ENCODE measurements around the gene NDUFS6.

DNA sequence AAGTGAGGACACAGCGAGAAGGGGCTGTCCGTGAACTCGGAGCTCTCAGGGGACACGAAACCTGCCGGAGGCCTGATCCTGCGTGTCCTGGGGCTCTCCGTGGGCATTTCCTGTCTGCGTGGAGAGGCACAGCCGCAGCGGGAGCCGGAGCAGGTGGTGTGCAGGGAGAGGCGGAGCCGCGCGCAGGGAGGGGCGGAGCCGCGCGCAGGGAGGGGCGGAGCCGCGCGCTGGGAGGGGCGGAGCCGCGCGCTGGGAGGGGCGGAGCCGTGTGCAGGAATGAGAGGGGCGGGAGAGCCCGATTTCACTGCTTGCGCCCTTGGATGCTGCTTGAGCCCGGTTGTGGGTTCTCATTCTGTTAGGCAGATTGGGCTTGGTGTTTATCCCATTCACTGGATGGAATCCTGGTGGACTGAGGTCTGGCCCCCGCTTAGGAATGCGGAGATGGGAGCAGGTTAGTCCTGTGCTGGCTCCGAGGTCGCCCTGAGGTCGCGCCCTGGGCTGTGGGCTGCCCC is 26.7 kb downstream of the NDUFS6 start:
- TF ChIP-seq PATZ1 (CRISPR knock-in tag; IDR thresholded peaks at IDR 0.05; ENCODE audit: borderline replicate concordance) (no peak), OSR1 (CRISPR knock-in tag; IDR thresholded peaks at IDR 0.05) (no peak), RARB (CRISPR knock-in tag; IDR thresholded peaks at IDR 0.05) (no peak), PPARA (CRISPR knock-in tag; IDR thresholded peaks at IDR 0.05; ENCODE audit: borderline replicate concordance) (no peak), CSDC2 (CRISPR knock-in tag; IDR thresholded peaks at IDR 0.05) (no peak), ARNTL (CRISPR knock-in tag; IDR thresholded peaks at IDR 0.05; ENCODE audit: borderline replicate concordance, low read depth) (no peak), ZNF70 (CRISPR knock-in tag; IDR thresholded peaks at IDR 0.05) (no peak), ZFP30 (CRISPR knock-in tag; IDR thresholded peaks at IDR 0.05) (no peak), ZNF565 (CRISPR knock-in tag; conservative IDR thresholded peaks at IDR 0.05; ENCODE audit: low read depth) (no peak), ZNF8 (CRISPR knock-in tag; IDR thresholded peaks at IDR 0.05) (no peak), TSHZ2 (CRISPR knock-in tag; IDR thresholded peaks at IDR 0.05) (no peak)
- TF ChIP-seq, protein P1, sequence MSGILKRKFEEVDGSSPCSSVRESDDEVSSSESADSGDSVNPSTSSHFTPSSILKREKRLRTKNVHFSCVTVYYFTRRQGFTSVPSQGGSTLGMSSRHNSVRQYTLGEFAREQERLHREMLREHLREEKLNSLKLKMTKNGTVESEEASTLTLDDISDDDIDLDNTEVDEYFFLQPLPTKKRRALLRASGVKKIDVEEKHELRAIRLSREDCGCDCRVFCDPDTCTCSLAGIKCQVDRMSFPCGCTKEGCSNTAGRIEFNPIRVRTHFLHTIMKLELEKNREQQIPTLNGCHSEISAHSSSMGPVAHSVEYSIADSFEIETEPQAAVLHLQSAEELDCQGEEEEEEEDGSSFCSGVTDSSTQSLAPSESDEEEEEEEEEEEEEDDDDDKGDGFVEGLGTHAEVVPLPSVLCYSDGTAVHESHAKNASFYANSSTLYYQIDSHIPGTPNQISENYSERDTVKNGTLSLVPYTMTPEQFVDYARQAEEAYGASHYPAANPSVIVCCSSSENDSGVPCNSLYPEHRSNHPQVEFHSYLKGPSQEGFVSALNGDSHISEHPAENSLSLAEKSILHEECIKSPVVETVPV (CRISPR knock-in tag; IDR thresholded peaks at IDR 0.05): no peak

Measured in SK-N-SH treated with all-trans-retinoic acid at 6 μM for 48 hours (cell line).